Non-pigmented ciliary epithelial cell (primary cell): ENCODE data around the gene CD22.
"Not testable (repeated sequence)": the region's sequence is repeated elsewhere in the genome, so short reads cannot be mapped to it uniquely, and the experiment has no call there.

Experiments used
- DNase-seq: peaks from one replicate; pipeline ENCODE4 v3.0.0-alpha.2; 2010; ENCODE audit warnings: low read depth

CD22 gene

GRCh38 chr19:35359395-35359794, 30.4 kb downstream of the CD22 start:
- DNase-seq = not testable (repeated sequence)

GRCh38 chr19:35360081-35360480, 31.1 kb downstream of the CD22 start:
- DNase-seq = not testable (repeated sequence)

- no peak for DNase-seq
Measured at GRCh38 chr19:35360880-35361420, 32.0 kb downstream of the CD22 start.

GRCh38 chr19:35362261-35363000, 33.4 kb downstream of the CD22 start:
- DNase-seq = no peak

- DNase-seq = no peak
Measured at GRCh38 chr19:35363001-35363590, 34.1 kb downstream of the CD22 start.

GRCh38 chr19:35363711-35364425, 34.9 kb downstream of the CD22 start:
- no peak for DNase-seq

- no peak for DNase-seq
Measured at GRCh38 chr19:35365303-35365702, 36.3 kb downstream of the CD22 start.

- no peak for DNase-seq
Measured at GRCh38 chr19:35368378-35368777, 39.4 kb downstream of the CD22 start.

- DNase-seq = no peak
Measured at GRCh38 chr19:35369522-35369921, 40.5 kb downstream of the CD22 start.

GRCh38 chr19:35370722-35371121, 41.7 kb downstream of the CD22 start, which contains the start of gene GPR42:
Gene GPR42 (plus strand): TSS chr19:35371068. CDS start chr19:35371360, 292 bp downstream.
- no peak for DNase-seq

GRCh38 chr19:35373492-35373891, 44.5 kb downstream of the CD22 start:
- no peak for DNase-seq

GRCh38 chr19:35374031-35374430, 45.0 kb downstream of the CD22 start:
- DNase-seq = not testable (repeated sequence)

- DNase-seq = no peak
Measured at GRCh38 chr19:35375505-35376307, 46.7 kb downstream of the CD22 start.

- no peak for DNase-seq
Measured at GRCh38 chr19:35377656-35378055, 48.7 kb downstream of the CD22 start.

- no peak for DNase-seq
Measured at GRCh38 chr19:35378356-35378755, 49.4 kb downstream of the CD22 start.

- DNase-seq = not testable (repeated sequence)
Measured at GRCh38 chr19:35379545-35379944, 50.6 kb downstream of the CD22 start.

- DNase-seq = no peak
Measured at GRCh38 chr19:35379992-35380391, 51.0 kb downstream of the CD22 start.

GRCh38 chr19:35380450-35381124, 51.6 kb downstream of the CD22 start:
- no peak for DNase-seq

- DNase-seq = no peak
Measured at GRCh38 chr19:35381318-35381717, 52.3 kb downstream of the CD22 start.

- no peak for DNase-seq
Measured at GRCh38 chr19:35381926-35382325, 52.9 kb downstream of the CD22 start.

GRCh38 chr19:35383536-35383935, 54.5 kb downstream of the CD22 start:
- no peak for DNase-seq
